Caco-2 (cell line): ENCODE results near the gene ATP7B. TPM values are rescaled to one million over a fixed set of nuclear protein-coding genes. Genes with fewer than 3 reads are reported as not detected.

Source experiments
- BruUV-seq: library from RNA; stranded (reverse); fragments of 400-500 nt; replicated peaks from 2 replicates; lab custom pipeline; 2021; lab: Mats Ljungman, UMichigan
- CTCF ChIA-PET: fragments of 300-600 bp; sonication (Branson Sonifier 250); formaldehyde crosslinking; loops from one replicate; lab custom pipeline; 2022; ENCODE audit warnings: antibody characterized with exemption; lab: Charles Lee
- POLR2A ChIA-PET: fragments of 300-600 bp; sonication (Branson Sonifier 250); formaldehyde crosslinking; loops from one replicate; lab custom pipeline; 2022; ENCODE audit warnings: antibody characterized with exemption; lab: Charles Lee
- DNase-seq, 2 experiments: peaks; one replicate each; pipeline versions ENCODE4 v3.0.0 to v3.0.0-alpha.2; 2020 to 2022
- H3K27me3 ChIP-seq: replicated peaks from 2 replicates; pipeline ENCODE4 v1.6.0; 2011; ENCODE audit warnings: low read length; ENCODE audit not compliant: control insufficient read depth, insufficient read depth
- H3K36me3 ChIP-seq: 2 replicates; pipeline ENCODE4 v1.5.1; 2011; ENCODE audit warnings: low read length; ENCODE audit not compliant: control insufficient read depth, insufficient read depth
- H3K4me1 ChIP-seq: fragments of 250-450 bp; sonication (Bioruptor Pico); 2 replicates; pipeline ENCODE4 v1.5.1; 2020; ENCODE audit warnings: mild to moderate bottlenecking
- H3K4me3 ChIP-seq: 2 replicates; pipeline ENCODE4 v1.5.1; 2011; ENCODE audit warnings: low read depth, mild to moderate bottlenecking, control low read depth, low read length
- H3K9me3 ChIP-seq: fragments of 250-450 bp; sonication (Bioruptor Pico); 2 replicates; pipeline ENCODE4 v1.5.1; 2020; ENCODE audit warnings: mild to moderate bottlenecking, moderate library complexity
- H3K27ac Mint-ChIP-seq: one replicate; pipeline ENCODE4 v1.8.0; 2022; ENCODE audit warnings: mixed read lengths; ENCODE audit not compliant: unreplicated experiment
- H3K27me3 Mint-ChIP-seq: one replicate; pipeline ENCODE4 v1.8.0; 2022; ENCODE audit warnings: mixed read lengths; ENCODE audit not compliant: insufficient read depth, unreplicated experiment
- H3K36me3 Mint-ChIP-seq: one replicate; pipeline ENCODE4 v1.8.0; 2022; ENCODE audit warnings: mild to moderate bottlenecking, mixed read lengths; ENCODE audit not compliant: insufficient read depth, unreplicated experiment
- H3K4me1 Mint-ChIP-seq: one replicate; pipeline ENCODE4 v1.8.0; 2022; ENCODE audit warnings: low read depth, mixed read lengths; ENCODE audit not compliant: unreplicated experiment
- H3K4me3 Mint-ChIP-seq: one replicate; pipeline ENCODE4 v1.8.0; 2022; ENCODE audit warnings: mild to moderate bottlenecking, moderate library complexity, mixed read lengths; ENCODE audit not compliant: unreplicated experiment
- H3K9me3 Mint-ChIP-seq: one replicate; pipeline ENCODE4 v1.8.0; 2022; ENCODE audit warnings: mixed read lengths; ENCODE audit not compliant: unreplicated experiment
- intact Hi-C: fragments of 100-400 bp; cut with micrococcal nuclease; formaldehyde crosslinking; loops from one replicate; pipeline ENCODE4 v1.10.0; 2022; ENCODE audit not compliant: unreplicated experiment
- total RNA-seq: library from RNA; stranded (reverse); gene quantifications from 2 replicates; pipeline ENCODE4 v1.2.3, GENCODE V29; 2022
- TF ChIP-seq, protein P1 (sequence below), 2 experiments: fragments of 200-600 bp in 1 of 2; IDR thresholded peaks; 1 replicate in 1 of 2; 2 replicates in 1 of 2; pipeline versions ENCODE4 v1.5.1 to v1.8.0; 2011 to 2022; ENCODE audit warnings: antibody characterized with exemption in 1 of 2, control low read depth in 1 of 2, inconsistent platforms in 1 of 2, low read depth in 1 of 2, low read length in 1 of 2, mild to moderate bottlenecking in 1 of 2, moderate library complexity in 1 of 2; ENCODE audit not compliant: insufficient read depth in 1 of 2, severe bottlenecking in 1 of 2, unreplicated experiment in 1 of 2

Gene ATP7B
- total RNA-seq, 1 experiment from 2014 or later = 50.7 TPM

DNA sequence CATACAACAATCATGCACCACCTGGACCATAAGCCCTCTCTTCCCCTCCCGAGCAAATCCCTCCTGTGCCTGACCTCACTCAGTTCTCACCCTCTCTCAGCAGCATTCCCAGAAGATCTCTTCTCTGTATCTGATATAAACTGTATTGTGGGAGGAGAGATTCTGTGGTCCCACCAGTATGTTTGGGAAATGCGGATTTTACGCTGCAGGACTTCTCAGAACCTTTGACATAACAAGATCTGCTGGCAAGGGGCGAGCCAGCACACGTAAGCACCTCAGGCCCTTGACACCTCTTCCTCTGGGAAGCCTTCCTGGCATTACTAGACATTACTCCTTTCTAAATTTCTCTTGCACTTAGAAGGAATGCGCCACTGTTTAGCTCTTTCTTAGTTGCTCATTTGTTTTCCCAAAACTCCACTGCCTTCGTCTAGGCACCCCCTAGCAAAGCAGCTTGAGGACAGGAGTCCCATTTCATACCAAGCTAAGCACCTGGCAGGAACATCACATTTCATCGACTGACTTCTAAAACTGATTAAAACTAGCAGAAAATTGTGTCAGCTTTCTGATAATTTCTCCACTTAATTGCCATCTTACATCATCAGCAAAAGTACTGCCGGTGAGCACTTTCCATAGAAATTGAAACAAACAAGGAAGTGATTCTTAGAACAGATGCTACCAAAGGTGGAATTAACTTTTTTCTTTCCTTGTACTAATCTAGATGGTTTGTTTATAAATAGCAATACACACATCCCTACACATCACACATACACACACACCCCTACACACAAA lies 86.3 kb downstream of the ATP7B start:
- Histone ChIP-seq H3K4me3 (no peak overlapping the region), H3K36me3 (no peaks in the 10 kb centered on the region), H3K9me3 (no peaks in the 10 kb centered on the region), H3K4me1 (no peaks in the 10 kb centered on the region), H3K27me3 (no peaks in the 10 kb centered on the region)
- H3K9me3 Mint-ChIP-seq = no peaks in the 10 kb centered on the region
- no peak for DNase-seq
- ChIA-PET CTCF (no interaction called here), POLR2A (no interaction called here)
- TF ChIP-seq, protein P1, sequence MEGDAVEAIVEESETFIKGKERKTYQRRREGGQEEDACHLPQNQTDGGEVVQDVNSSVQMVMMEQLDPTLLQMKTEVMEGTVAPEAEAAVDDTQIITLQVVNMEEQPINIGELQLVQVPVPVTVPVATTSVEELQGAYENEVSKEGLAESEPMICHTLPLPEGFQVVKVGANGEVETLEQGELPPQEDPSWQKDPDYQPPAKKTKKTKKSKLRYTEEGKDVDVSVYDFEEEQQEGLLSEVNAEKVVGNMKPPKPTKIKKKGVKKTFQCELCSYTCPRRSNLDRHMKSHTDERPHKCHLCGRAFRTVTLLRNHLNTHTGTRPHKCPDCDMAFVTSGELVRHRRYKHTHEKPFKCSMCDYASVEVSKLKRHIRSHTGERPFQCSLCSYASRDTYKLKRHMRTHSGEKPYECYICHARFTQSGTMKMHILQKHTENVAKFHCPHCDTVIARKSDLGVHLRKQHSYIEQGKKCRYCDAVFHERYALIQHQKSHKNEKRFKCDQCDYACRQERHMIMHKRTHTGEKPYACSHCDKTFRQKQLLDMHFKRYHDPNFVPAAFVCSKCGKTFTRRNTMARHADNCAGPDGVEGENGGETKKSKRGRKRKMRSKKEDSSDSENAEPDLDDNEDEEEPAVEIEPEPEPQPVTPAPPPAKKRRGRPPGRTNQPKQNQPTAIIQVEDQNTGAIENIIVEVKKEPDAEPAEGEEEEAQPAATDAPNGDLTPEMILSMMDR (IDR thresholded peaks at IDR 0.05; ENCODE audit: insufficient read depth in 1 of 2, low read depth in 1 of 2, low read length in 1 of 2, severe bottlenecking in 1 of 2, unreplicated experiment in 1 of 2) = no peak
- intact Hi-C loops = loop anchor here (1.0 kb wide), 2 partner anchors 13 to 29 kb away; no protein-coding TSS in a partner anchor
- H3K4me3 Mint-ChIP-seq = no peak overlapping the region
- no TSS peak for BruUV-seq
- H3K27ac Mint-ChIP-seq = no peak overlapping the region
- H3K27me3 Mint-ChIP-seq = no peaks in the 10 kb centered on the region
- peaks cover 5% of the 10 kb centered on the region for H3K36me3 Mint-ChIP-seq
- no peaks in the 10 kb centered on the region for H3K4me1 Mint-ChIP-seq

DNA sequence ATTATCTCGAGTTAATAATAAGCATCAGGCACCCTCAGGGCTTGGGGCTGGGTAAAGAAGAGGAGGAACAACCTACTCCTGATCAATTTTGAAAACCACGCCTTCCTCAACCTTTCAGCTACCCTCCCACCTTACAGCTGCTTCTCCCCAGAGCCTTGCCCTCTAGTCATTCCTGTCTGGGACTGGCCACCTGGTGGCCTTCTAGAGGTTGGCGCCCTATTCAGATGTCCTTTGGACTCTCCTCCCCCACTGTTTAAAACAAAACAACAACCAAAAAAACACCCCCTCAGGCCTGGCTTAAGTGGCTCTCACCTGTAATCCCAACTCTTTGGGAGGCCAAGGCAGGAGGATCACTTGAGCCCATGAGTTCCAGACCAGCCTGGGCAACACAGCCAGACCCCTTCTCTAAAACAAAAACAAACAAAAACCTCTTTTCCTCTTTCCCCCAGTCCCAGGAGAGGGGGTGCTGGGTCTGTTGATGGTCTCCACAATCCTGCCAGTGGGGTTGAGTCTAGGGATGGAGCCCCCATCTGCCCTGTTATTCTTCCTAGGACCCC lies 87.2 kb downstream of the ATP7B start:
- TF ChIP-seq, protein P1 (IDR thresholded peaks at IDR 0.05; ENCODE audit: insufficient read depth in 1 of 2, low read depth in 1 of 2, low read length in 1 of 2, severe bottlenecking in 1 of 2, unreplicated experiment in 1 of 2) = peak; percentile 54 to 55
- no peak overlapping the region for H3K4me3 Mint-ChIP-seq
- no peaks in the 10 kb centered on the region for H3K9me3 ChIP-seq
- H3K36me3 ChIP-seq = no peaks in the 10 kb centered on the region
- no peaks in the 10 kb centered on the region for H3K4me1 Mint-ChIP-seq
- H3K36me3 Mint-ChIP-seq = peaks cover 5% of the 10 kb centered on the region
- no peaks in the 10 kb centered on the region for H3K9me3 Mint-ChIP-seq
- no peaks in the 10 kb centered on the region for H3K4me1 ChIP-seq
- no peaks in the 10 kb centered on the region for H3K27me3 ChIP-seq
- no TSS peak for BruUV-seq
- DNase-seq = peak in 1 of 2 experiments; percentile 56
- no peak overlapping the region for H3K4me3 ChIP-seq
- H3K27me3 Mint-ChIP-seq = no peaks in the 10 kb centered on the region
- CTCF ChIA-PET = interaction anchor here (0.7 to 1.3 kb wide), 6 partner anchors 10 to 79 kb away, joined by 3 to 16 read pairs (median 4); no protein-coding TSS in a partner anchor
- no peak overlapping the region for H3K27ac Mint-ChIP-seq
- POLR2A ChIA-PET = no interaction called here
- intact Hi-C loops = loop anchor here (1.0 kb wide), 2 partner anchors 12 to 28 kb away; no protein-coding TSS in a partner anchor

DNA sequence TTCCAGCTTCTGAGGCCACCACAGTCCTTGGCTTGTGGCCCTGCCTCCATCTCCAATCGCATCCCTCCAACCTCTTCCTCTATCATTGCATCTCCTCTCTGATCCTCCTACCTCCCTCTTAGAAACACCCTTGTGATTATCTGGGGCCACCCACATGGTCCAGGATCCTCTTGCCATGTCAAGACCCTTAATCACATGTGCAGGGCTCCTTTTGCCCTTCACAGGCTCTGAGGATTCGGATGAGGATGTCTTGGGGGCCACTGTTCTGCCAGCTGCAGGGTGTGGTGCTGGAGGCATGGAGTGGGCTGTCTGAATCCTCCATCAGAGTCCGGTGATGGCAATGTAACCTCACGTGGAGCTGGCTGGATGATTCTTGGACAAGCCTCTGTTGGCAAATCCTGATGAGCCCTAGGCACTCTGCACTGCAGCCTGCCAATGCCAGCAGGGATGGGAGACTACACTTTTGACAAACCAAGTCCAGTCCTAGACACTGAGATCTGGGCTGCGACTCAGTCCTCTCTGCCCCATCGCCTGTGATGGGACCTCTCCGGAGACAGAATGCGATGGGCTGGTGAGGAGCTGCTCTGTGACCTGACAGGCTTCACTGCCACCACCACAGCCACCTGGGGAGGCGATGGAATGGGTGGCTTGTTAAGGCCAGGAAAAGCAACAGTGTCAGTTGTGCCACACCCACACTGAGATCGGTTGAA lies 88.3 kb downstream of the ATP7B start:
- Histone ChIP-seq H3K4me3 (no peak overlapping the region), H3K27me3 (no peaks in the 10 kb centered on the region), H3K4me1 (no peaks in the 10 kb centered on the region), H3K9me3 (no peaks in the 10 kb centered on the region), H3K36me3 (no peaks in the 10 kb centered on the region)
- CTCF ChIA-PET = interaction anchor here (0.8 to 1.3 kb wide), 2 partner anchors 10 to 30 kb away, joined by 4 to 16 read pairs; no protein-coding TSS in a partner anchor
- BruUV-seq = no TSS peak
- Mint-ChIP-seq H3K9me3 (no peaks in the 10 kb centered on the region), H3K27ac (no peak overlapping the region), H3K4me3 (no peak overlapping the region), H3K4me1 (no peaks in the 10 kb centered on the region), H3K36me3 (peaks cover 5% of the 10 kb centered on the region), H3K27me3 (no peaks in the 10 kb centered on the region)
- intact Hi-C loops = no loop called here
- peak in 1 of 2 experiments; percentile 14 for DNase-seq
- TF ChIP-seq, protein P1 (IDR thresholded peaks at IDR 0.05; ENCODE audit: insufficient read depth in 1 of 2, low read depth in 1 of 2, low read length in 1 of 2, severe bottlenecking in 1 of 2, unreplicated experiment in 1 of 2) = no peak
- POLR2A ChIA-PET = no interaction called here
